ENCODE results near the gene NR4A2.

DNA sequence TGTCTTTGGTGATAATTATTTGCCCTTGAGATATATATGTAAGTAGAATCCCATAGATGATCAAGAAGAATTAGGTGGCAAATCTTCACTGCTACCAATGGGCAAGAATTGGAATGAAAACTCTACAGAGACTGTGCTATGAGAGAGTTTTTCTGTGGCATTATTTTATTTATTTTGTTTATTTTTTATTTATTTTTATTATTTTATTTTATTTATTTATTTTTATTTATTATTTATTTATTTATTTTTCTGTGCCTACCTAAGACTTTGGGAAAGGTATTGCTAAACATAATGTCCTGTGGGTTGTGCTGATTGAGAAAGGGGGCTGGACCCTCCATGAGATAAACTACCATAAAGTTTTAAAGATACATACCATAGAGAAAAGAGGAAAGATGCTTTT is 16.6 kb upstream of the NR4A2 start:
- no peak for TF ChIP-seq EZH2 (IDR thresholded peaks at IDR 0.05; ENCODE audit: insufficient read depth, poor library complexity, severe bottlenecking)
- no peak for TF ChIP-seq EZH2phosphoT487 (IDR thresholded peaks at IDR 0.05; ENCODE audit: insufficient read depth, low read depth)
